K562 (cell line): Measurements from ENCODE around the gene CEP126. TPM values are rescaled to one million over a fixed set of nuclear protein-coding genes. Genes with fewer than 3 reads are reported as not detected.

Experiments used
- ATAC-seq: fragments of 200-7000 bp; cut with Tn5 transposase; 3 replicates; pipeline ENCODE4 v1.9.1; 2020; ENCODE audit warnings: moderate library complexity
- BruUV-seq: library from RNA; stranded (reverse); fragments of 400-500 nt; replicated peaks from 2 replicates; lab custom pipeline; 2021; lab: Mats Ljungman, UMichigan
- CTCF ChIA-PET: fragments of 300-600 bp; formaldehyde crosslinking; extraction: SDS; loops from one replicate; lab custom pipeline; 2021; ENCODE audit warnings: low intra/inter-chr PET ratio; lab: Yijun Ruan, JAX
- POLR2A ChIA-PET: fragments of 300-600, 350-650 bp; sonication (Branson Sonifier 250); formaldehyde crosslinking; extraction: SDS; loops from one replicate; lab custom pipeline; 2021; ENCODE audit warnings: antibody characterized with exemption, inconsistent platforms; lab: Yijun Ruan, JAX
- DNase-seq, 4 experiments: peaks; one replicate each; pipeline versions ENCODE4 v3.0.0 to v3.0.0-alpha.2; 2011 to 2018; ENCODE audit warnings: low spot score in 3 of 4, mixed read lengths in 3 of 4; ENCODE audit errors: extremely low read depth in 1 of 4
- FAIRE-seq: peaks from 2 replicates; lab custom pipeline; 2011; peaks lifted over from hg19 to GRCh38; lab: Jason Lieb, UNC
- H2AFZ ChIP-seq: 2 replicates; pipeline ENCODE4 v1.6.0; 2011; ENCODE audit warnings: low read depth, low read length, control low read depth, inconsistent platforms
- H3K27ac ChIP-seq: fragments of 200-600 bp; 3 replicates; pipeline ENCODE4 v1.8.0; 2011; ENCODE audit warnings: low read depth, mild to moderate bottlenecking, control low read depth, inconsistent platforms, low read length, moderate library complexity, mixed read lengths; ENCODE audit errors: extremely low read depth
- H3K27me3 ChIP-seq, 2 experiments: fragments of 300-600 bp in 1 of 2; 2 replicates in 1 of 2; 3 replicates in 1 of 2; pipeline versions ENCODE4 v1.6.0 to v1.8.0; 2011; ENCODE audit warnings: inconsistent platforms in 2 of 2, low read length in 2 of 2, mild to moderate bottlenecking in 1 of 2, mixed read lengths in 1 of 2, moderate library complexity in 1 of 2; ENCODE audit not compliant: control insufficient read depth in 2 of 2, insufficient read depth in 2 of 2
- H3K36me3 ChIP-seq: fragments of 300-600 bp; 3 replicates; pipeline ENCODE4 v1.8.0; 2011; ENCODE audit warnings: mild to moderate bottlenecking, low read length, inconsistent platforms; ENCODE audit not compliant: control insufficient read depth, insufficient read depth
- H3K4me1 ChIP-seq, 2 experiments: fragments of 200-600 bp in 1 of 2; replicated peaks in 1 of 2; 2 replicates in 1 of 2; 3 replicates in 1 of 2; pipeline versions ENCODE4 v1.5.1 to v1.8.0; 2011; ENCODE audit warnings: inconsistent platforms in 2 of 2, low read length in 2 of 2, mild to moderate bottlenecking in 1 of 2, mixed read lengths in 1 of 2, moderate library complexity in 1 of 2; ENCODE audit not compliant: control insufficient read depth in 2 of 2, insufficient read depth in 2 of 2
- H3K4me2 ChIP-seq: 2 replicates; pipeline ENCODE4 v1.6.1; 2011; ENCODE audit warnings: low read length, control low read depth, inconsistent platforms, mixed read lengths; ENCODE audit not compliant: insufficient read depth
- H3K4me3 ChIP-seq: fragments of 200-600 bp; sonication (generic), shearing (Covaris generic); 2 replicates; pipeline ENCODE4 v1.5.1; 2016; ENCODE audit warnings: control low read depth, inconsistent platforms
- H3K79me2 ChIP-seq: fragments of 200-600 bp; 3 replicates; pipeline ENCODE4 v1.8.0; 2011; ENCODE audit warnings: low read length, inconsistent platforms; ENCODE audit not compliant: control insufficient read depth, insufficient read depth
- H3K9ac ChIP-seq, 2 experiments: 2 replicates each; pipeline versions ENCODE4 v1.6.0 to v1.6.1; 2011; ENCODE audit warnings: low read depth in 2 of 2, low read length in 2 of 2, control low read depth in 1 of 2, inconsistent platforms in 1 of 2, mild to moderate bottlenecking in 1 of 2, mixed read lengths in 1 of 2; ENCODE audit not compliant: insufficient read depth in 1 of 2
- H3K9me1 ChIP-seq: one replicate; pipeline ENCODE4 v1.6.0; 2011; ENCODE audit warnings: inconsistent platforms, mild to moderate bottlenecking, low read length, moderate library complexity; ENCODE audit not compliant: control insufficient read depth, insufficient read depth
- H3K9me3 ChIP-seq: replicated peaks from 2 replicates; pipeline ENCODE4 v1.5.1; 2011; ENCODE audit warnings: low read depth, low read length, inconsistent platforms; ENCODE audit not compliant: control insufficient read depth, insufficient read depth
- H4K20me1 ChIP-seq: replicated peaks from 2 replicates; pipeline ENCODE4 v1.6.1; 2011; ENCODE audit warnings: low read length, inconsistent platforms, mixed read lengths; ENCODE audit not compliant: control insufficient read depth, insufficient read depth
- CHD1 ChIP-seq: fragments of 200-600 bp; sonication (generic); IDR thresholded peaks from one replicate; pipeline ENCODE4 v1.6.1; 2012; ENCODE audit warnings: mild to moderate bottlenecking, moderate library complexity, low read length, inconsistent platforms
- CHD2 ChIP-seq: IDR thresholded peaks from 2 replicates; pipeline ENCODE4 v1.6.1; 2011; ENCODE audit warnings: low read depth, low read length
- DPF2 ChIP-seq: fragments of 450-650 bp; IDR thresholded peaks from 2 replicates; pipeline ENCODE4 v1.6.1; 2016
- E2F1 ChIP-seq: sonication (generic); formaldehyde crosslinking; IDR thresholded peaks from 2 replicates; pipeline ENCODE4 v1.8.1; 2023; ENCODE audit warnings: mild to moderate bottlenecking, missing genetic modification reagents, moderate library complexity
- GABPB1 ChIP-seq: sonication (generic); formaldehyde crosslinking; IDR thresholded peaks from 2 replicates; pipeline ENCODE4 v1.8.0; 2022; ENCODE audit warnings: mild to moderate bottlenecking, missing genetic modification reagents
- JUNB ChIP-seq: fragments of 450-650 bp; formaldehyde crosslinking; conservative IDR thresholded peaks from 2 replicates; pipeline ENCODE4 v1.4.0; 2020; ENCODE audit warnings: mild to moderate bottlenecking
- NBN ChIP-seq: fragments of 450-650 bp; IDR thresholded peaks from 2 replicates; pipeline ENCODE4 v1.6.1; 2016; ENCODE audit warnings: low read depth, mild to moderate bottlenecking
- SAFB ChIP-seq: fragments of 200-400 bp; formaldehyde crosslinking; IDR thresholded peaks from 2 replicates; pipeline ENCODE4 v1.6.1; 2017; ENCODE audit warnings: low read depth, low read length, borderline replicate concordance
- ZNF57 ChIP-seq: fragments of 450-650 bp; formaldehyde crosslinking; IDR thresholded peaks from 2 replicates; pipeline ENCODE4 v1.4.0; 2020; ENCODE audit warnings: mild to moderate bottlenecking, moderate library complexity
- WGBS: fragments of 100-300 bp; shearing (Covaris generic); methylation state at CpG from one replicate; pipeline ENCODE4 v1.1.6; 2016; ENCODE audit warnings: low coverage, mixed read lengths; ENCODE audit not compliant: insufficient coverage; ENCODE audit errors: missing lambda C conversion rate; 5-methylcytosine and 5-hydroxymethylcytosine counted together
- in situ Hi-C: fragments of 300-500 bp; cut with MboI; formaldehyde crosslinking; loops from 4 replicates; pipeline ENCODE4 v1.15.0; 2018; ENCODE audit warnings: inconsistent platforms, mixed read lengths
- intact Hi-C: fragments of 100-400 bp; cut with micrococcal nuclease; formaldehyde crosslinking; loops from 2 replicates; pipeline ENCODE4 v1.14.2; 2022
- polyA plus RNA-seq, 8 experiments: library from polyadenylated mRNA; depleted of rRNA in 4 of 8; stranded (reverse) in 5 of 8; unstranded in 3 of 8; fragments of >200 nt; fragmentation: Nextera tagmentation in 2 of 8; fragmentation: Illumina TruSeq in 1 of 8; extraction: Ambion mirVana in 2 of 8; extraction: Trizol in 1 of 8; gene quantifications; 2 replicates each; pipeline versions ENCODE4 v1.2.1 to v1.2.3, GENCODE V29; 2011 to 2014; ENCODE audit warnings: inconsistent platforms in 1 of 8, missing spikeins in 1 of 8
- total RNA-seq, 7 experiments: library from RNA; depleted of rRNA in 6 of 7; stranded (reverse); fragments of >200 nt in 6 of 7; fragmentation: Illumina TruSeq in 2 of 7; extraction: Trizol in 2 of 7; gene quantifications; 2 replicates each; pipeline versions ENCODE4 v1.2.1 to v1.2.3, GENCODE V29; 2011 to 2021; ENCODE audit warnings: low replicate concordance in 1 of 7
- TF ChIP-seq, protein P1 (sequence below): IDR thresholded peaks from 2 replicates; pipeline ENCODE4 v1.6.1; 2012; ENCODE audit warnings: low read depth, low read length, improper control_type of control experiment, borderline replicate concordance
- TF ChIP-seq, protein P2 (sequence below): sonication (generic); formaldehyde crosslinking; IDR thresholded peaks from 2 replicates; pipeline ENCODE4 v1.9.0; 2022; ENCODE audit warnings: mild to moderate bottlenecking, missing genetic modification reagents
- TF ChIP-seq, protein P3 (sequence below): sonication (generic); formaldehyde crosslinking; IDR thresholded peaks from 2 replicates; pipeline ENCODE4 v1.8.0; 2023; ENCODE audit warnings: mild to moderate bottlenecking, missing genetic modification reagents
- TF ChIP-seq, protein P4 (sequence below): fragments of 450-650 bp; IDR thresholded peaks from 2 replicates; pipeline ENCODE4 v1.6.1; 2017; ENCODE audit warnings: antibody characterized with exemption, mild to moderate bottlenecking

Gene CEP126
- total and polyA plus RNA-seq, 9 of the 15 experiments (the other 6 are each of a cell fraction or from before 2014, with no cell fraction given), result 0.01 to 0.11 (median 0.07) TPM; not detected in 3

GRCh38 chr11:101923554-101923953 is 8.7 kb downstream of the CEP126 start:
- Histone ChIP-seq H3K9ac (no peak overlapping the region), H3K4me1 (no peaks in the 10 kb centered on the region), H3K4me3 (no peak overlapping the region), H3K9me1 (no peaks in the 10 kb centered on the region), H3K27me3 (no peaks in the 10 kb centered on the region), H4K20me1 (no peaks in the 10 kb centered on the region), H3K36me3 (no peaks in the 10 kb centered on the region), H2AFZ (no peak overlapping the region), H3K9me3 (no peaks in the 10 kb centered on the region), H3K4me2 (no peak overlapping the region), H3K27ac (no peak overlapping the region), H3K79me2 (no peaks in the 10 kb centered on the region)
- POLR2A ChIA-PET, result no interaction called here
- BruUV-seq, result no TSS peak
- FAIRE-seq, result no peak
- TF ChIP-seq CHD1, result no peak
- TF ChIP-seq GABPB1, result no peak
- no peak for TF ChIP-seq NBN
- TF ChIP-seq, protein P1, sequence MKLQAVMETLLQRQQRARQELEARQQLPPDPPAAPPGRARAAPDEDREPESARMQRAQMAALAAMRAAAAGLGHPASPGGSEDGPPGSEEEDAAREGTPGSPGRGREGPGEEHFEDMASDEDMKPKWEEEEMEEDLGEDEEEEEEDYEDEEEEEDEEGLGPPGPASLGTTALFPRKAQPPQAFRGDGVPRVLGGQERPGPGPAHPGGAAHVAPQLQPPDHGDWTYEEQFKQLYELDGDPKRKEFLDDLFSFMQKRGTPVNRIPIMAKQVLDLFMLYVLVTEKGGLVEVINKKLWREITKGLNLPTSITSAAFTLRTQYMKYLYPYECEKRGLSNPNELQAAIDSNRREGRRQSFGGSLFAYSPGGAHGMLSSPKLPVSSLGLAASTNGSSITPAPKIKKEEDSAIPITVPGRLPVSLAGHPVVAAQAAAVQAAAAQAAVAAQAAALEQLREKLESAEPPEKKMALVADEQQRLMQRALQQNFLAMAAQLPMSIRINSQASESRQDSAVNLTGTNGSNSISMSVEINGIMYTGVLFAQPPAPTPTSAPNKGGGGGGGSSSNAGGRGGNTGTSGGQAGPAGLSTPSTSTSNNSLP, result no peak
- no peak for TF ChIP-seq DPF2
- TF ChIP-seq, protein P2, sequence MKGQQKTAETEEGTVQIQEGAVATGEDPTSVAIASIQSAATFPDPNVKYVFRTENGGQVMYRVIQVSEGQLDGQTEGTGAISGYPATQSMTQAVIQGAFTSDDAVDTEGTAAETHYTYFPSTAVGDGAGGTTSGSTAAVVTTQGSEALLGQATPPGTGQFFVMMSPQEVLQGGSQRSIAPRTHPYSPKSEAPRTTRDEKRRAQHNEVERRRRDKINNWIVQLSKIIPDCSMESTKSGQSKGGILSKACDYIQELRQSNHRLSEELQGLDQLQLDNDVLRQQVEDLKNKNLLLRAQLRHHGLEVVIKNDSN (CRISPR knock-in tag), result no peak
- no peak for TF ChIP-seq ZNF57 (CRISPR knock-in tag)
- TF ChIP-seq JUNB (CRISPR knock-in tag), result no peak
- TF ChIP-seq, protein P3, sequence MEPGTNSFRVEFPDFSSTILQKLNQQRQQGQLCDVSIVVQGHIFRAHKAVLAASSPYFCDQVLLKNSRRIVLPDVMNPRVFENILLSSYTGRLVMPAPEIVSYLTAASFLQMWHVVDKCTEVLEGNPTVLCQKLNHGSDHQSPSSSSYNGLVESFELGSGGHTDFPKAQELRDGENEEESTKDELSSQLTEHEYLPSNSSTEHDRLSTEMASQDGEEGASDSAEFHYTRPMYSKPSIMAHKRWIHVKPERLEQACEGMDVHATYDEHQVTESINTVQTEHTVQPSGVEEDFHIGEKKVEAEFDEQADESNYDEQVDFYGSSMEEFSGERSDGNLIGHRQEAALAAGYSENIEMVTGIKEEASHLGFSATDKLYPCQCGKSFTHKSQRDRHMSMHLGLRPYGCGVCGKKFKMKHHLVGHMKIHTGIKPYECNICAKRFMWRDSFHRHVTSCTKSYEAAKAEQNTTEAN (CRISPR knock-in tag), result no peak
- TF ChIP-seq, protein P4, sequence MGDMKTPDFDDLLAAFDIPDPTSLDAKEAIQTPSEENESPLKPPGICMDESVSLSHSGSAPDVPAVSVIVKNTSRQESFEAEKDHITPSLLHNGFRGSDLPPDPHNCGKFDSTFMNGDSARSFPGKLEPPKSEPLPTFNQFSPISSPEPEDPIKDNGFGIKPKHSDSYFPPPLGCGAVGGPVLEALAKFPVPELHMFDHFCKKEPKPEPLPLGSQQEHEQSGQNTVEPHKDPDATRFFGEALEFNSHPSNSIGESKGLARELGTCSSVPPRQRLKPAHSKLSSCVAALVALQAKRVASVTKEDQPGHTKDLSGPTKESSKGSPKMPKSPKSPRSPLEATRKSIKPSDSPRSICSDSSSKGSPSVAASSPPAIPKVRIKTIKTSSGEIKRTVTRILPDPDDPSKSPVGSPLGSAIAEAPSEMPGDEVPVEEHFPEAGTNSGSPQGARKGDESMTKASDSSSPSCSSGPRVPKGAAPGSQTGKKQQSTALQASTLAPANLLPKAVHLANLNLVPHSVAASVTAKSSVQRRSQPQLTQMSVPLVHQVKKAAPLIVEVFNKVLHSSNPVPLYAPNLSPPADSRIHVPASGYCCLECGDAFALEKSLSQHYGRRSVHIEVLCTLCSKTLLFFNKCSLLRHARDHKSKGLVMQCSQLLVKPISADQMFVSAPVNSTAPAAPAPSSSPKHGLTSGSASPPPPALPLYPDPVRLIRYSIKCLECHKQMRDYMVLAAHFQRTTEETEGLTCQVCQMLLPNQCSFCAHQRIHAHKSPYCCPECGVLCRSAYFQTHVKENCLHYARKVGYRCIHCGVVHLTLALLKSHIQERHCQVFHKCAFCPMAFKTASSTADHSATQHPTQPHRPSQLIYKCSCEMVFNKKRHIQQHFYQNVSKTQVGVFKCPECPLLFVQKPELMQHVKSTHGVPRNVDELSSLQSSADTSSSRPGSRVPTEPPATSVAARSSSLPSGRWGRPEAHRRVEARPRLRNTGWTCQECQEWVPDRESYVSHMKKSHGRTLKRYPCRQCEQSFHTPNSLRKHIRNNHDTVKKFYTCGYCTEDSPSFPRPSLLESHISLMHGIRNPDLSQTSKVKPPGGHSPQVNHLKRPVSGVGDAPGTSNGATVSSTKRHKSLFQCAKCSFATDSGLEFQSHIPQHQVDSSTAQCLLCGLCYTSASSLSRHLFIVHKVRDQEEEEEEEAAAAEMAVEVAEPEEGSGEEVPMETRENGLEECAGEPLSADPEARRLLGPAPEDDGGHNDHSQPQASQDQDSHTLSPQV, result no peak
- no peak for TF ChIP-seq E2F1
- TF ChIP-seq CHD2, result no peak
- TF ChIP-seq SAFB, result no peak
- intact Hi-C loops, result no loop called here
- 0% methylated on average over 2 of the region's 2 CpGs for WGBS
- ATAC-seq, result no peak
- in situ Hi-C loops, result no loop called here
- DNase-seq, result no peak
- CTCF ChIA-PET, result no interaction called here
